Activated T-cell treated with anti-CD3 and anti-CD28 coated beads, Interleukin-2, amount 50 U/mL, for 4 hours (primary cell): ENCODE data around the gene CDO1. TPM values are rescaled to one million over a fixed set of nuclear protein-coding genes. Genes with fewer than 3 reads are reported as not detected.
"Not testable (repeated sequence)": the region's sequence is repeated elsewhere in the genome, so short reads cannot be mapped to it uniquely, and the experiment has no call there.

Experiments used
- ATAC-seq, 2 donors: fragments of 200-7000 bp; cut with Tn5 transposase; one replicate each; pipeline ENCODE4 v1.10.0; 2021
- DNase-seq: peaks from one replicate; pipeline ENCODE4 v3.0.0-alpha.2; 2020
- H3K27me3 Mint-ChIP-seq: one replicate; pipeline ENCODE4 v1.8.0; 2021; ENCODE audit warnings: low read depth, mixed read lengths
- H3K36me3 Mint-ChIP-seq: one replicate; pipeline ENCODE4 v1.8.0; 2022; ENCODE audit warnings: mixed read lengths; ENCODE audit not compliant: insufficient read depth
- H3K4me1 Mint-ChIP-seq: one replicate; pipeline ENCODE4 v1.8.0; 2021; ENCODE audit warnings: low read depth, mixed read lengths
- H3K4me3 Mint-ChIP-seq: one replicate; pipeline ENCODE4 v1.8.0; 2021; ENCODE audit warnings: mild to moderate bottlenecking, moderate library complexity, mixed read lengths
- H3K9me3 Mint-ChIP-seq: one replicate; pipeline ENCODE4 v1.8.0; 2021; ENCODE audit warnings: mixed read lengths
- total RNA-seq, 3 donors: library from RNA; stranded (reverse); gene quantifications; one replicate each; pipeline ENCODE4 v1.2.1, GENCODE V29; 2021

Gene CDO1
- total RNA-seq, 3 donors from 2014 or later: 0.26 to 0.28 TPM; not detected in 1

- H3K27me3 Mint-ChIP-seq: peaks cover 63% of the 10 kb centered on the region
- no peak for DNase-seq
- peak overlapping the region; percentile 33 for H3K4me3 Mint-ChIP-seq
- no peaks in the 10 kb centered on the region for H3K9me3 Mint-ChIP-seq
- no peak for ATAC-seq
- no peaks in the 10 kb centered on the region for H3K36me3 Mint-ChIP-seq
- H3K4me1 Mint-ChIP-seq: peaks cover 17% of the 10 kb centered on the region
Measured at GRCh38 chr5:115815006-115815692, 1.3 kb downstream of the CDO1 start.

DNA sequence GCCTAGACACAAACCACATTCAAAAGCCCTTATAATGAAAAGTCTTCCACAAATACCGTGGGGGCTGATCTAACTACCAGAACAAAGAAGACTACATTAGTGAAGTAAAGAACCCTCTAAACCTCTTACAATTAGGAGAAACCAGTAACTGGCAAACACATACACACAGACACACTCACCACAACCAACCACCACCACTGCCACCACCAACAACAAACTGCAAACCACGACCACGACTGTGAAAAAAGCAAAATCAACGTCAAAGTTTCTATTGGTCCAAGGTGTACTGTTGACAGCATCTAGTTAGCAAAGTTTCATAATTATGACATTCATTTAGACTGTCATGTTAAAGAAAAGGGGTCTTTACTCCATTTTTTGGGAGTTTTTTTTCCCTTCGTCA lies 2.7 kb downstream of the CDO1 start:
- ATAC-seq (no peak), DNase-seq (no peak)
- Mint-ChIP-seq H3K4me3 (no peak overlapping the region), H3K27me3 (peaks cover 56% of the 10 kb centered on the region), H3K36me3 (no peaks in the 10 kb centered on the region), H3K9me3 (no peaks in the 10 kb centered on the region), H3K4me1 (peaks cover 17% of the 10 kb centered on the region)

- DNase-seq (no peak), ATAC-seq (no peak)
- H3K27me3 Mint-ChIP-seq: peaks cover 45% of the 10 kb centered on the region
- peaks cover 18% of the 10 kb centered on the region for H3K4me1 Mint-ChIP-seq
- no peaks in the 10 kb centered on the region for H3K9me3 Mint-ChIP-seq
- H3K4me3 Mint-ChIP-seq: no peak overlapping the region
- H3K36me3 Mint-ChIP-seq: no peaks in the 10 kb centered on the region
Measured at GRCh38 chr5:115812372-115812771, 4.1 kb downstream of the CDO1 start.

GRCh38 chr5:115811406-115811805 lies 5.1 kb downstream of the CDO1 start:
- peaks cover 16% of the 10 kb centered on the region for H3K4me1 Mint-ChIP-seq
- DNase-seq: no peak
- no peak overlapping the region for H3K4me3 Mint-ChIP-seq
- H3K36me3 Mint-ChIP-seq: no peaks in the 10 kb centered on the region
- no peak for ATAC-seq
- peaks cover 40% of the 10 kb centered on the region for H3K27me3 Mint-ChIP-seq
- no peaks in the 10 kb centered on the region for H3K9me3 Mint-ChIP-seq

GRCh38 chr5:115810761-115811160 lies 5.7 kb downstream of the CDO1 start:
- H3K4me1 Mint-ChIP-seq: peaks cover 12% of the 10 kb centered on the region
- H3K4me3 Mint-ChIP-seq: no peak overlapping the region
- no peaks in the 10 kb centered on the region for H3K9me3 Mint-ChIP-seq
- H3K27me3 Mint-ChIP-seq: peaks cover 36% of the 10 kb centered on the region
- ATAC-seq (no peak), DNase-seq (no peak)
- H3K36me3 Mint-ChIP-seq: no peaks in the 10 kb centered on the region

DNA sequence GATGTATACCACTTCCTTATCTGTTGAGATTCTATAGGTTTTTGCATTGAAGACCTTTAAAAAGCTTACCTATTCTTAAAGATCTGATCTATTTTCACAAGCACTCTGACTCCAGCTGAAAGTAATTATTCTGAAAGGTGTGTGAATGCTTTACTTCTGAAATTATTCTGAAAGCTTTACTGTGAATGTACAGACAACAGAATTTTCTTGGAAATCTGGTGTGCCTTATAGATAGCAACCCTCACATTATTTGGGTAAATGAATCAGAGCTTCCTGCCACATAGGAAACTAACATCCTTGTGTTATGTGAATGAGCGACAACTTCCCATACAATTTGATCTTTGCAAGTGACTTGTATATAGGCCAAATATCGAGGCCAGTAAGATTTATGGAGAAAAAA lies 6.5 kb downstream of the CDO1 start:
- peaks cover 5% of the 10 kb centered on the region for H3K4me1 Mint-ChIP-seq
- no peaks in the 10 kb centered on the region for H3K36me3 Mint-ChIP-seq
- no peak overlapping the region for H3K4me3 Mint-ChIP-seq
- no peaks in the 10 kb centered on the region for H3K9me3 Mint-ChIP-seq
- peaks cover 28% of the 10 kb centered on the region for H3K27me3 Mint-ChIP-seq
- ATAC-seq (no peak), DNase-seq (no peak)

- peaks cover 11% of the 10 kb centered on the region for H3K27me3 Mint-ChIP-seq
- not testable (repeated sequence) for ATAC-seq, H3K36me3 Mint-ChIP-seq, H3K4me3 Mint-ChIP-seq, H3K4me1 Mint-ChIP-seq, H3K9me3 Mint-ChIP-seq, DNase-seq
Measured at GRCh38 chr5:115808066-115808465, 8.4 kb downstream of the CDO1 start.

DNA sequence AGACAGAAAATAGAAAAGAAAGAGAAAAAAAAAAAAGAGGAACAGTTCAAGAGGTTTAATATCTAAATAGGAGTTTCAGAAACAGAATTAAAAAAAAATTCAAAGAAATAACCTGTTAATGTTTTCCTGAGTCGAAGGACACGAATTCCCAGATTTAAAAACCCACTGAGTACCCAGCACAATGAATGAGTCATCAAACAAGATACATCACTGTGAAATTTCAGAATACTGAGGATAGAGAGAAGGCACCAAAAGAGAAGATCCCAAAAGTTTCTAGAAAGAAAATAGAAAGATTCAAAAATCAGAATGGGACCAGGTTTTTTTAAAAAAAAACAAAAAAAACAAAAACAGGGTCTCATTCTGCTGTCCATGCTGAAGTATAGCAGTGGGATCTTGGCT lies 8.8 kb downstream of the CDO1 start:
- DNase-seq (no peak), ATAC-seq (no peak)
- H3K4me3 Mint-ChIP-seq: no peak overlapping the region
- no peaks in the 10 kb centered on the region for H3K9me3 Mint-ChIP-seq
- no peaks in the 10 kb centered on the region for H3K36me3 Mint-ChIP-seq
- H3K4me1 Mint-ChIP-seq: peaks cover 2% of the 10 kb centered on the region
- peaks cover 10% of the 10 kb centered on the region for H3K27me3 Mint-ChIP-seq

- no peak for DNase-seq
- H3K36me3 Mint-ChIP-seq: no peaks in the 10 kb centered on the region
- peaks cover 2% of the 10 kb centered on the region for H3K4me1 Mint-ChIP-seq
- ATAC-seq: no peak
- H3K9me3 Mint-ChIP-seq: no peaks in the 10 kb centered on the region
- H3K4me3 Mint-ChIP-seq: no peak overlapping the region
- peaks cover 6% of the 10 kb centered on the region for H3K27me3 Mint-ChIP-seq
Measured at GRCh38 chr5:115806986-115807653, 9.3 kb downstream of the CDO1 start.

DNA sequence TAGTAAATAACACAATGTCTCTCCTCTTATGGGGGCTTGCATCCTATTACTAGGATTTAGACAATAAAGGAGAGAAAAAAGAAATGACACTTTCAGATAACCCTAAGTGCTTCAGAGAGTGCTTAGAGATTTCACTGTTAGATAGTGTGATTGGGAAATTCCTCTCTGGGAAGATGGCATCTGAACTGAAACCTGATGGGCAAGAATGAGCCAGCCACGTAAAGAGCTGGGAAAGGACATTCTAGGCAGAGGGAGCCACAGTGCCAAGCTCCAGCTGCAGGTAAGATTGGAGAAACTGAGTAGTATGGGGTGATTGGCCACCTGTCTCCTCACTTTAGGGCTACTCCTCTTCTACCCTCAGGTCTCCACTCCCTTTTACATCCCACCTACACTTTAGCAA lies 14.5 kb downstream of the CDO1 start:
- Mint-ChIP-seq H3K4me3 (no peak overlapping the region), H3K9me3 (no peaks in the 10 kb centered on the region), H3K36me3 (no peaks in the 10 kb centered on the region), H3K27me3 (peaks cover 2% of the 10 kb centered on the region), H3K4me1 (no peaks in the 10 kb centered on the region)
- ATAC-seq: no peak
- no peak for DNase-seq

GRCh38 chr5:115801152-115801551 lies 15.3 kb downstream of the CDO1 start:
- Mint-ChIP-seq H3K4me1 (no peaks in the 10 kb centered on the region), H3K9me3 (no peaks in the 10 kb centered on the region), H3K4me3 (no peak overlapping the region), H3K27me3 (peaks cover 7% of the 10 kb centered on the region), H3K36me3 (no peaks in the 10 kb centered on the region)
- ATAC-seq (no peak), DNase-seq (no peak)

DNA sequence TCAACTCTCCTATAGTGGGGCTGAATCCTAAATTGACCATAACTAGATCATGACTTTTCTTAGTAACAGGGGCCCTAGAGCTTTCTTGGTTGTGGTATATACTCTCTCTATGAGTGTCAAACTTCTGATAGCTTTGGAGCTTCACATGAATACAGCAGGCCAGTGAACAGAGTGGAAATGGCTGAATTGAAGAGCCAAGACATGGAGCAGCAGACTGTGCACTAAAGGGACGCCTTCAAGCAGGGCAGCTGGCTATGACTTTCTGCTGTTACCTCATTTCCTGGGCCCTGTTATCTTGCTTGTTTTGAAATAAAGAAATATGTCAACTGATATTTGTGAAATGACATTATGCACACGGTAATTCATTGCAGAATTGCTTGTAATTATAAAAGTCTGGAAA lies 16.4 kb downstream of the CDO1 start:
- DNase-seq (no peak), ATAC-seq (no peak)
- H3K27me3 Mint-ChIP-seq: peaks cover 7% of the 10 kb centered on the region
- no peak overlapping the region for H3K4me3 Mint-ChIP-seq
- no peaks in the 10 kb centered on the region for H3K4me1 Mint-ChIP-seq
- H3K9me3 Mint-ChIP-seq: no peaks in the 10 kb centered on the region
- no peaks in the 10 kb centered on the region for H3K36me3 Mint-ChIP-seq

DNA sequence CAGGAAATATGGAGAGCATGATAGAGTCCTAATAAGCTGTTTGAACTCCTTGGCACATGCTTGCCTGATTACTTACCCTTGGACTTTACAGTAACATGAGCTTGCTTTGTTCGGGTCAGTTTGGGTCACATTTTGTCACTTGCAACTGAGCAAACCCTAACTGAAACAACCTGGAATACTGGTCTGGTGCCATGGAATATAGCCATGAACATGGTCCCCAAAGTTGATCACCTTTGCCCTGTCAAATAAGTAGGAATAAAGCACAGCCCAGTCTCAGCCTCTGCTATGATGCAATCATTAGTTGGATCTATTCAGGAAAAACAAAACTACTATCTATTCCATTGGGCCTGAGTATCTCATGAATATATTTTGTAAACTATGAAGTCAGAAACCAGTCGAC lies 18.2 kb downstream of the CDO1 start:
- no peaks in the 10 kb centered on the region for H3K9me3 Mint-ChIP-seq
- H3K4me3 Mint-ChIP-seq: no peak overlapping the region
- ATAC-seq (no peak), DNase-seq (no peak)
- no peaks in the 10 kb centered on the region for H3K4me1 Mint-ChIP-seq
- H3K27me3 Mint-ChIP-seq: peaks cover 7% of the 10 kb centered on the region
- H3K36me3 Mint-ChIP-seq: no peaks in the 10 kb centered on the region

DNA sequence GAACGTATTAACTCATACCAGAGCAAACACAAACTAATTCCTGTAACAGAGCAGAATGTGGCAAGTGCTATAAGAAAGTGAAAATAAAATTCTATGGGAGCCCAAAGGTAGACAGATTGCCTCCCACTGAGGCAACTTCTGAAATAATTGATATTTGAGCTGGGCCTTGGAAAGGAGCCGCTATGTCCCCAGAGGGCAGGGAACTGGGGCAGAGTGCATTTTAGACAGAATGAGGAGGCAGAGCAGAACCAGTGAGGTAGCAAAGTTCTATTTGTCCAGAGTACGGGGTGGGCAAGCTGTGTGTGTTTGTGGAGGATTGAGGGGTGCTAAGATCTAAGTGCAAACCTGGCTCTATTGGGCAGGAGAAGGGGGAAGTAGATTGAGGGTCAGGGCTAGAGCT lies 19.8 kb downstream of the CDO1 start:
- no peak for ATAC-seq
- no peaks in the 10 kb centered on the region for H3K4me1 Mint-ChIP-seq
- H3K9me3 Mint-ChIP-seq: no peaks in the 10 kb centered on the region
- DNase-seq: no peak
- H3K36me3 Mint-ChIP-seq: no peaks in the 10 kb centered on the region
- H3K4me3 Mint-ChIP-seq: no peak overlapping the region
- H3K27me3 Mint-ChIP-seq: peaks cover 14% of the 10 kb centered on the region

DNA sequence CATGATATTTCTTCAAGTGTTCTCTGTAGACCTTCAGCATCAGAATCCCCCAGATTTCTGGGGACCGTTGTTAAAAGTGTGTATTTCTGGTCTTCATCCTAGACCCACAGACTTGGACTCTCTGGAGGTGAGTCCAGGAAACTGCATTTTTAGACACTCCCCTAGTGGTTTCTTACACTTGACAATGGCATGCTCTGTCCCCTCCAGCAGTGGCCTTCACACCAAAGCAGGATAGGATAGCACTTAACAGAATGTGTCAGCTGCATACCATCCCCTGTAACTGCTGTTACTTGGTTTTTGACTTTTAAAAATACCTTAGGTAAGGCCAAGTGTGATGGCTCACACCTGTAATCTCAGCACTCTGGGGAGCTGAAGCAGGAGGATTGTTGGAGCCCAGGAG lies 20.8 kb downstream of the CDO1 start:
- ATAC-seq: no peak
- H3K9me3 Mint-ChIP-seq: no peaks in the 10 kb centered on the region
- H3K36me3 Mint-ChIP-seq: no peaks in the 10 kb centered on the region
- no peak overlapping the region for H3K4me3 Mint-ChIP-seq
- no peaks in the 10 kb centered on the region for H3K4me1 Mint-ChIP-seq
- H3K27me3 Mint-ChIP-seq: peaks cover 22% of the 10 kb centered on the region
- DNase-seq: no peak
